ENCODE measurements around the gene MTFR1L.

GRCh38 chr1:25828491-25828890, 8.7 kb downstream of the MTFR1L start:
- TF ChIP-seq POLR2AphosphoS5 (IDR thresholded peaks at IDR 0.05) = no peak
- no peak for TF ChIP-seq CTCF (IDR thresholded peaks at IDR 0.05; ENCODE audit: poor library complexity, severe bottlenecking)
- no peak for TF ChIP-seq EP300 (conservative IDR thresholded peaks at IDR 0.05; ENCODE audit: poor library complexity, severe bottlenecking)
- TF ChIP-seq MXI1 (conservative IDR thresholded peaks at IDR 0.05; ENCODE audit: poor library complexity, severe bottlenecking) = no peak
- no peak for TF ChIP-seq EZH2 (IDR thresholded peaks at IDR 0.05; ENCODE audit: borderline replicate concordance, insufficient read depth, low read length, poor library complexity, severe bottlenecking)
- TF ChIP-seq SMC3 (conservative IDR thresholded peaks at IDR 0.05; ENCODE audit: poor library complexity) = no peak
- TF ChIP-seq TAF1 (IDR thresholded peaks at IDR 0.05; ENCODE audit: low read depth) = no peak
- no peak for TF ChIP-seq RAD21 (conservative IDR thresholded peaks at IDR 0.05)
- no peak for TF ChIP-seq REST (IDR thresholded peaks at IDR 0.05; ENCODE audit: borderline replicate concordance)

Measured in neural cell (in vitro differentiated cells).